NCI-H2196 (cell line): ENCODE data around the gene HOXB5.

Experiments
- DNase-seq: peaks from one replicate; lab custom pipeline; 2025; ENCODE audit not compliant: unreplicated experiment; lab: John Stamatoyannopoulos, UW

HOXB5 gene

GRCh38 chr17:48577330-48577945 is 16.1 kb downstream of the HOXB5 start:
- no peak for DNase-seq

GRCh38 chr17:48576479-48577309 is 16.9 kb downstream of the HOXB5 start:
- no peak for DNase-seq

- DNase-seq, result no peak
These were observed 17.7 kb downstream of the HOXB5 start for GRCh38 chr17:48575673-48576478.

DNA sequence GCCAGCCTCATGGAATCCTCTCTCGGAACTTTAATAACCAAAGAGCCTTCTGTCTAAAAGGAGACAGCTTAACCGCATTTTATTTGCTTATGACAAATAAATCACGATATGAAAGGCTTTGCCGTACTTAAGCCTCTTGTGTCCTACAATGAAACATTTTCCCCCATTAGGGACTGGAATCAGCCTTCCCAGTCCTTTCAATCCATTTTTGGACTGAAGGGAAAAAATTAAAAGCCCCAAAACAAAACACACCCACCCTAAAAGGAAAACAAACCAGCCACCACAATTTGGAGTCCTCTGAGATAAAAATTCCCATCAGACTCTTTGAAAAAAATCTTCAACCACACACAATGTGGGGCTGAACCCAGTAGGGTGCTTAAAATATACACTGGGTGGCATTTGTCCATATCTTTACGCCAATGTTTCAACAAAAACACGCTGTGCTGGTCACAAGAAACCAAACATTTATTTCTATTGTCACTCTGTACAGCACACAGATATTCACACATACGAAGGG is 18.5 kb downstream of the HOXB5 start:
- DNase-seq, result no peak

DNA sequence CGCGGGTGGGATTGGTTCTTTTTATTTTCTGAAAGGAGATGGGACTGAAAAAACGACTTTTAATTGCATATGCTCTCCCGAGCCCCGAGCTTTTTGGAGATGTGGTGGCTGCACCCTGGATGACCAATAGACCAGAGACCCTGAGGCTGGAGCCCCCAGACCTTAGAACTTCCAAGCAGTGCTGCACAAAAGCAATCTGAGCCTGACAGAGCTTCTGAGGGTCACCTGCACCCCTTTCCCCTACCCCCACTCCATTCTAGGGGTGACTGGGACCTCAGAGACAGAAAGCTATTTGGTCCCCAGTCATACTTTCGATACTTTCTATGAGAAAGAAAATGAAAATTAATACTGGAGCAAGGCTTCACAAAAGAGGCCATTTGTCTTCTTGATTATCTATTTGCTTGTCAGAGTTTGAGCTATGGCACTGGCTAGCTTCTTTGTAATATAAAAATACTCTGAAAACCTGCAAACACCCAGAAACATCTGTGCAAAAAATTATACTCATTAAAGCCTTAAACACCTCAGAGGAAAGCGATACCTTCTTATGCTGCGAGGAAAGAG is 19.0 kb downstream of the HOXB5 start:
- no peak for DNase-seq

- no peak for DNase-seq
These were observed 21.7 kb downstream of the HOXB5 start for GRCh38 chr17:48571826-48572417.

- no peak for DNase-seq
These were observed 22.4 kb downstream of the HOXB5 start for GRCh38 chr17:48571024-48571818.

DNA sequence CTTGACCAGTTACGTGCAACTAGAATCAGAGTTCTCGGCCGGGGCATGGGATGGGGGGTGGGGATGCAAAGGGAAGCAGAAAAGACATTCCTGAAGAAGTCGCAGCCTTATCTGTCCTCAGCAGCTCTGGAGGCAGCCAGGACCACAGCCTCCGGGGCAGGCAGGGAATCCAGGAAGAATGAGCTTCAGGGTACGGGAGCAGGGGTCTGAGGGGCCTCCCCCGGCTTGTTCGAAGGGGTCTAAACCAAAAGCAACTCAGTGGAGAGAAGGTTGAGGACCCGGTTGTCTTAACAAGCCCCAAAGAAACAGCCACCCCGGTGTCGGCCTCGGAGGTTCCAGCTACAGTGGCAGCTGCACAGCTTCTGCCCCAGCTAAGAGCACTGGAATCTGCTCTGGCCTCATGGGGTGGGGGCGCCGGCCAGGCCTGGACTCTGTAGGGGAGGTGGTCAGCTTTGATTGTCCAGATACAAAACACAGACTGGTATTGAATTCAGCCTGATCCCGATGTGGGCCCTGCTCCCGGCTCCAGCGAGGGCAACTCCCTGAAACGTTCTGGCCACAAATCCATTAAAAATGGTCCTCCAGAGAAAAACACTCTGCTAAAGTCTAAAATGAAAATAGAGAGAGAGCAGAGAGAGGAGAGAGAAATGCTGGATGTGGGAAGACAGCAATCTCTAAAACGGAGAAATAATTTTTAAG is 23.1 kb downstream of the HOXB5 start:
- no peak for DNase-seq

DNA sequence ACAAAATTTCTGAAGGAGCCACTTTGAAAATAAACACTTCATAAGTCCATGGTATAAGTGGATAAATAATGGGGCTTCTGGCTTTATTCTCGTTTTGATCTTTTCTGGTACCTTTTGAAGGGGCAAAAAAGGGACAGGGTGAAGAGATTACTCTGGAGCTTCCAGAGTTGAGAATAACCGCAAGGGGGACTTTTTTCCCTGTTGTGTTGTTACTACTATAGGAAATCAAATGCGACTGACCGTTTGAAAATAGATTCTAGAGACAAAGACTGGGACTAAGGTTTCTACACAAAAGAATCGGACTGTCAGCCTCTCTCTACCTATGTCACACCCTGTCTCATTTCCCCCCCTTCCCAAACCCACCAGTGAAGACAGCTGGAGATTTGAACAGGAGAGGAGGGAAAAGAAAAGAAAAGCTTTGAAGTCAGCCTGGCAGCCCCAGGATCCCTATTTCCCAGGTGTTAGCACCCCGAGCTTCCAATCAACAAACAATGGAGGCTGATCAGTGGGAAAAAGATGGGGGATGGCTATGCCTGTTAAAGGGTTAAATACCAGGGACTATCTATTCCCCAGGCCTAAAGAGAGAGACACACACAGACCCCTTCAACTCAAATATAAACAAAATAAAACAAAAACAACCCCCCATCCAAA is 23.8 kb downstream of the HOXB5 start:
- no peak for DNase-seq

DNA sequence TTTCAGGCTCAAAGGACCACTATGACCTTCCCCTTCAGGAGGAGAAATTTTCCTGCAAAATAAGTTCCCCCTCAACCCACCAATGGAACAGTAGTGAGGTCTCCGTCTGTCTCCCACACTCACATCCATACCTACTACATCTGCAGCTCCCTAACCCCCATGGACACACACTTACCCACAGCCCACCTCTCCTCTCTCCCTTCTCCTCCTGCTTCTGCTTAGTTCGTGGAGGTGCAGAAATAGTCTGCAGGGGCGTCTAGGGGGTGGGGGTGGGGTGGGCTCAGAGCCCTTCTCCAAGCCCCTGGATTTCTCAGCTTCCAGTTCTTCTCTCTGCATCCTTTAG is 24.4 kb downstream of the HOXB5 start:
- DNase-seq, result no peak

DNA sequence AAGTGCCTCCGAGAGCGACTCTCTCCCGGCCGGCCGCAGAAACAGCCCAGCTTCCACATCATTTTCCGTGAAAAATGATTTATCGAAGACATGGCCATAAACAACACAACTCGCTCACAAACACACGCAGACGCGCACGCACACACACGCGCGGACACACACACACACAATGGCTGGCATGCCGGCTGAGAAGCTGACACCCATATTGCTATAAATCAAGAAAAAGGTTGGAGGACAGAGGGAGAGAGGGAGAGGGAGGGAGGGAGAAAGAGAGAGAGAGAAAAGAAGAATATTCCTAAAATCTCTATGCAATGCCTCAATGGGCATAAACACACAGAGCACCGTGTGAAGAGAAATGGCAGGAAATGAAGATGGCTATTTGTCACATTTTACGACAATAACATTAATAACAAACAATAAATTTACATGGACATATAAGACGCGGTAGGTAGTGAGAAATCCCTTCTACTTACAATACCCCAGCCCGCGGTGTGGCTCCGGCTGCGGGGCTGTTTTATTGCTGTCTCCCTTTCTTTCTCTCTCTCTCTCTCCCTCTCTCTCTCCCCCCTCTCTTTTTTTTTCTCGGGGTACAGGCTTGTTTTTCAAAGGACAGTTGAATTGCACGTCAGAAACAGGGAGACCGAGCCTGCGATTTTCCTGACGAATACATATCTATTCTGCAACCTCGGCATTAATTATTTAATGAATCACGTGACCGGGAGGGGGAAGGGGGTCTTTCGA is 24.9 kb downstream of the HOXB5 start:
- DNase-seq, result no peak

DNA sequence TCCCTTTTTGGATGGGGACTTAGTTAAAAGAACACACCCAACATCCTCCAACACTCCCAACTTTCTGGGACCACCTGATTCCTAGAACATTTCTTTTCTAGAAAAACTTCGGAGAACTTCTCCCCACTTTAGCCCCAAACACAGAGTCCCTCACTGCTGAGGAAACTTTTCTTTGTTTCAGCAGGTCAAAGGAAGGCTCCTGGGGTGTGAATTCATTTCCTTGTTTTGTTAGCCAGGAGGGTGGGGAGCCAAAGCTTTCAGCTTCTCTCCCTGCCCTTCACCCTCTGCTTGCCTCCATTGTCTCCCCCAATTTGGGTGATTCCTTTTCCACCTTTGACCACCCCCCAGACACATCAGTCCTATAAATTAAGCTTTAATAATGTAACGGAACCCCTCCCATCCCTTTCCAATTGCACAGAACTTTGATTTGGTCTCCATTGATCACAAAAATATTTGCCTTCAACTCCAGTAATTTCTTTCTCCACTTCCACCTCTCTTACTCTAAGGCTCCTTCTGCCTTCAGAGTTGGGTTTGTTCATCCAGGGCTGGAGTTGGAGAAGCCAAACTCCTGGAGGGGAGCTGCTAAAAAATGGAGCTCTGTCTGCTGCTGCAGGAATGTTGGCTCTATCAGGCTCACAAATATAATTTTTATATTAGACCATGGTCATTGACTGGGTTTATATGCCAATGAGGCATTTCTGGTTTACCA is 25.8 kb downstream of the HOXB5 start:
- DNase-seq, result no peak

DNA sequence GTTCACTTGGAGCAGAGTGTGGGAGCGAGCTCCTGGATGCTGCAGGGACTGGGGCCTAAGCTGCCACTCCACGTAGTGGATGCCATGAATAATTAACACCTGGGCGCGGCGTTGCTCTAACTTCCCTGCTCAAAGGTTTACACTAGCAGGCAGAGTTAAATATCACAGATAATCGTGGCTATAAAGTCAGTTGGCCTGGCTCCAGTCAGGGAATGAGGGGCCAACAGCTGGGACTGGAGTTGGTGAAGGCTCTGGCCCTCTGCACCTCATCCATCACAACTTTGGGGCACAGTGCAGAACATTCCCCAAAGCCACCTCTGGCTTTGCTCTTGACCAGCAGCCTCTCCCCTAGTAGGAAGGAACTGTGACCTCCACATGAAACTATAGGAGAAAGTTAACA is 26.4 kb downstream of the HOXB5 start:
- DNase-seq, result no peak

DNA sequence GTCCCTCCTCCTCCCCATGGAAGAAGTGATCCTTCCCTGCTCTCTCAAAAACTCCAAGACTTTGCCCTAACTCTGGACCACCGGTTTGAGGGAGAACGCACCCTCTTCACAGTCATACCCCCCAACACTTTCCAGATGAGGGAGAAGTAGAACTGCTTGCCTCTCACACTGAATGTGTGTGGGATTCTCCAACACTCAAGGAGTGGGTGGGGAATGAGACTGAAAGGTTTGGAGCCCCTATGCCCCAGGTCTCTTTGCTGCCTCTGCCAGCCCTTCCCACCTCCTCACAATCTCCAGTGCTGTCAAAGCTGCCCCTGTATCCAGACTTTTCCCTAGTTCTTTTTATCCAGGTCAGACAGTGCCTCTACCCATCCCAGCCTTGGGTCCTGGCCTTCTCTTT is 26.9 kb downstream of the HOXB5 start:
- no peak for DNase-seq

GRCh38 chr17:48565925-48566710 is 27.5 kb downstream of the HOXB5 start:
- DNase-seq, result no peak

DNA sequence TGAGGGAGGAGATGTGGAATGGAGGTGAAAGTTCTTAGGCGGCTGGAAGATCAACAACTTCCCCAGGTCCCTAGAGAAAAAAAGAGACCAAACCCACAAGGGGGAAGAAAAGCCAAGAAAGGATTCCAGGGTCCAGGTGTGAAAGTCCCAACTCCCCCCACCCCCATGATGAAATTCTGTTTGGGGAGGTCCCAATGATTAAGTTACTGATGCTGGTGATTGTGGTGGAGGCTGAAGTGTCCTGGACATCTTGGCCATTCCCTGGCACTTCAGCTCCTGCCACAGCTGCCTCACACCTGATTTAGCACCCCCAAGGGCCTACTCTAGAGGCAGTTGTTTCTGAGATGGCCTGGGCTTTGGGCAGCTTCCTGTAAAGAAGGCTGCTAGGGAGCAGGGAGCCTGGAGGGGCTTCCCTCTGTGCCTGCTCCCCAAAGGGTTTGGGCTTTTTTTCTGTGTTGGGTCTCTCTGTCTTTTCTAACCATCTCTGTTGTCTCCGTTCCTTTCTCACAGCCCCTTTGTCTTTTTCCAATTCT is 28.5 kb downstream of the HOXB5 start:
- no peak for DNase-seq
